Smooth muscle cell of the brain vasculature (primary cell): ENCODE data around the gene PRCP.

Source experiments
- DNase-seq: peaks from one replicate; pipeline ENCODE4 v3.0.0-alpha.2; 2012; ENCODE audit warnings: low read depth, low spot score

Gene PRCP

DNA sequence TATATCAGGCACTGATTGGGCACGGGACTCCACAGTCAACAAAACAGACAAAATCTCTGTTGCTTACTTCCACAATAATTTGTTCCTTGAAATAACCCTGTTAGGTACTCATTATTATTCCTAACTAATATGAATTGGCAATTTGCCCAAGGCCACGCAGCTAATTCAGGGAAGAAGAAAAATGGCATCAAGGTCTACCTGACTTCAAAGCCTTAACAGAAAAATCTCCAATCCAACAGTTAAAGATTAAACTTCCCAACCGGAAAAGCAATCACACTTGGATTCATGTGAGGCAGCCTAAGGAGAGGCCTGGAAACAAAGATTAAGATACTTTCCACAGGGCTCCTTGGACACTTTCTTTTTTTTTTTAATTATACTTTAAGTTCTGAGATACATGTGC, 68.9 kb downstream of the PRCP start:
- DNase-seq: no peak

- DNase-seq: no peak
These were observed 69.5 kb downstream of the PRCP start for GRCh38 chr11:82830746-82831145.

DNA sequence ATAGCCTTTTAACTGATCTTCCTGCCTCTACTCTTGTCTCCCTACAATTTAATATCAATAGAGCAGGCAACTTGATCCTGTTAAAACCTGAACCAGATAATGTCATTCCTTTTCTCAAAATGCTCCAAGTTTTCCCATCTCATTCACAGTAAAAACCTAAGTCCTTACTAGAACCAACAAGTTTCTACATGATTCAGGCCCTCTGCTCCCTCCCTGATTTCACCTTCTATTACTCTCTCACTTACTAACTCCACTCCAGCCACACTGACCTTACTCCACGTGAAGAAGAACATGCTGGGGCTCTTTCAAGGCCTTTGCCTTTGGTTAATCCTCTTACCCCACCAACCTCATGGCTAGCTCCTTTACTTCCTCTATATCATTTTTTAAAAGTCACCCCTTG, 71.1 kb downstream of the PRCP start:
- no peak for DNase-seq

GRCh38 chr11:82828472-82828871, 71.8 kb downstream of the PRCP start:
- no peak for DNase-seq

DNA sequence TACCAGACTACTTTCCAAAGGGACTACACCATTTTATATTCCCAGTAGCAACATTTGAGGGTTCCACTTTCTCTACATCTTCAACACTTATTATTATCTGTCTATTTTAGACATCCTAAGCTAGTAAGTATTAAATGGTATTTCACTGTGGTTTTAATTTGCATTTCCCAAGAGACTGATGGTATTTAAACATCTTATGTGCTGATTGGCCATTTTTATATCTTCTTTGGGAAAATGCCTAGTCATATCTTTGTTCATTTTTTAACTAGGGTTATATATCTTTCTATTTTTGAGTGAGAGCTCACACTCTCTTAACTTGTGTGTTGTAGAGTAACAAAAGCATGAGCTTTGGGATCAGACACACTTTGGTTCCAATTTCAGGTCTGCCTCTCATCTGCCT, 73.7 kb downstream of the PRCP start:
- DNase-seq: no peak

DNA sequence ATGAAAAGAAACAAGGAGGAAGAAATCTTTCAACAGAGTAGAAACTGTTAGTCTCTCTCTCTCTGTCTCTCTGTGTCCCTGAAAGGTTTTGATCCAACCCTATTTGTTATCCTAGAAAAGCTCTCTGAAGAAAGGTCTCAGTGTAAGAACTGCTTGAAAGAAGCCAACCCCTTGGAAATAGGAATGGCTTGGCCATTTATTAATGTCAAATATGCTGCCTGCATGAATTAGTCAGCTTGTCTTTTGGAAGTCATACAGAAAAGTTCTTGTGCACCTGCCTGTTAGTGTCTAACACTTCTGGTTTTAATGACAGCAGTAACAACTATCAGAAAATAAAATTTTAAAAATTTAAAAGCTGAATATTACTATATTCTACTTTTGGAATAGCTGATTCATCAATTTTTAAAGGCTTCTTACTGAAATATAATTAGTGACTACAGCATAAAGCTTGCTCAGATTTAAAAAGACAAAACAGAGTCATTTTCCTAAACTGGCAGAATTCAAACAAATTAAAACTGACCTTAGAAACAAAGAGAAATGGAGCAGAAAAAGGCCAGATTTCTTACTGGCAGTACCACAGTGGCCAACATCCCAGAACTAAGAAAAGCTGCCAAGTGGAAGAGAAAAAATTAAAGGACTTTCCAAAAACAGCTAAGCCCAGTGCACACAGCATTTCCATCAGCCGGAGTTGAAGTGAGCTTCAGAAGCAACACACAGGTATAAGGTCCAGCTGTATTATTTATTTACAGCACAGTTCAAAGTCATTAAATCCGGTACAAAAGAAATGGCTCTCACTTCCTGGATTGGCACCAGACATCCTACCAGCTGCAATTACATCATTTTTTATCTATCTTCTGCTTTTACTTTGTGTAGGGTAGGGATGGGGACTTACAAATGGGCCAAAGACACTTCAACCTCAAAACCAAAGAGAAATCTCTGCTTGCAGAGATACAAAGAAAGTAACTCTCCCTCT, 76.3 kb downstream of the PRCP start:
- DNase-seq: no peak

DNA sequence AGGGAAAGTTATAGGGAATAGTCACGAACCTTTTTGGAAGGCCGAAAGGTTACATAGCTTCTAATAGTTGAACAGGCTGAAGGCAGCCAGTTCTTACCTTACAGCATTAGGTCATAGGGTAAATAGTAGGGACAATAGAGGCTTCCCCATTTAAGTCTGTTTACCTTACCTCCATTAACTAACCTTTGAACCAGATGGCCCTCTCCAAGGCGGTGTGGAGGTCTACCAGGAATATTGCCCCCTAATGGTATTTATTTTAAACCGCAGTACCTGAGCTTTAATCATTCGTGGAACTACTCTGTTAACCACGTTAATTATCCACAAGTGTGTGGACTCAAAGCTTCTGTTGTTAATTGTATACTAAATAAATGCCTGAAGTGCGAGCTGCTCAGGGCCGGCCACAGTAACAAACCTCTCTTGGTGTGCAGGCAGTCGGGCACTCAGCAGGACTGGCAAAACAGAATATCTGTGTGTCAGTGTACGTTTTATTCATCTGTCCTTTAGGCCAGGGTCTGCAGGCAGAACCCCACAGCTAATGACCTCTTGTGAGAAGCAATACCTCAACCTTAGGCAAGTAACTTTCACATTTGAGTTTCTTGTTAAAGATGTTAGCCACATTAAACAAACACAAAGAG, 81.7 kb downstream of the PRCP start:
- DNase-seq: no peak

- no peak for DNase-seq
These were observed 84.8 kb downstream of the PRCP start for GRCh38 chr11:82815406-82815805.

GRCh38 chr11:82814379-82814778, 85.9 kb downstream of the PRCP start:
- no peak for DNase-seq

DNA sequence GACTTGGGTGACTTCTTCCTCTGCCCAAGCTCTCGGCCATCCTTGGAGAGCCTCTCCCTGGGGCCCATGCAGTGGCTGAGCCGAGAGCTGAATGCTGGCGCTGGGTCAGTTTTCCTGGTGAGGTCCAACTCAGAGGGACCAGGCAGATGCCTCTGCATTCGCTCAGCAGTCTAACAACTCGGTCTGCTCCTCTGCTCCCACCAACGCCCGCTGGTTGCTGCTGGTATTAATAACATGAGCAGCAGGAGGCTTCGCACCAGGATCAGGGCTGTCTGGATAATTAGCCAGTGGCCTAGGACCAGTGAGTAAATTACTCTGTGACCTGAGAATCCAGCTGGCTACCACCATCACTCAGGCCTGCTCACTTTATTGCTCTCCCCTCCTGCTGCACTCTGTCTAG, 88.9 kb downstream of the PRCP start:
- DNase-seq: no peak

- DNase-seq: no peak
These were observed 89.5 kb downstream of the PRCP start for GRCh38 chr11:82810738-82811137.

GRCh38 chr11:82810326-82810725, 89.9 kb downstream of the PRCP start:
- DNase-seq: no peak

DNA sequence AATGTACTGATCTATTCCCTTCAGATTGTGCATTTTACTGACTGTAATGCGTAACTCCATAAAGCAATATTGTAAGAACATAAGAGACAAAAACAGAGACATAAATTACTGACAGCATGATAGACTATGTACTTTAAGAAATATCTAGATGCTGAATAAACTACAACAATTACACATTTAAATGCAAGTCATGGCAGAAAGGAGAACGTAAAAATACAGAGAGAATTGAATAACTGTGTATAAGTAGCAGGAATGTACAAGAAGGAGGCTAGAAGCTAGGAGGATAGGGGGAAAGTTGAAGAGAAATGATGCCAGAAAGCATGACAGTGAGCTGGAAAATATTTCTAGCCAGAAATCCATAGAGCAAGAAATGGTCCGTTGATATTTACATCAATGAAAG, 92.6 kb downstream of the PRCP start:
- no peak for DNase-seq

DNA sequence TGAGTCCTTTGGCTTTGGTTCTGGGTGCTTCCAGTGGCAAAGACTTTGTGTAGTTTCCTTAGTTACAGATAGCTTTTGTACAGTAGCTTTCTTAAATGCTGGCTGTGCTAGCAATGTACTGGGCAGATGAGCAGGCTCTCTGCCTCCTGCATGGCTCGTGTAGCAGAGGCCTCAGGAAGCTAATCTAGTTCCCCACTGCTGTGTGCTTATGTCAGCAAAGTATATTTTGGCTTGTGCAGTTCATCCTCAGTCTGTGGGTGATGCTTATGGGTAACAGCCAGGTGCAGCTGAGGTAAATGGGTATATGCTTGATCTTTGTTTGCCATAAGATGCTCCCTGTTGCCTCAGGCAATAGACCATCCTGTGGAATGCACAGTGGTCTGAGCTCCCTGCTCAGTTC, 97.5 kb downstream of the PRCP start:
- DNase-seq: no peak

- no peak for DNase-seq
These were observed 103.0 kb downstream of the PRCP start for GRCh38 chr11:82796998-82797961.

DNA sequence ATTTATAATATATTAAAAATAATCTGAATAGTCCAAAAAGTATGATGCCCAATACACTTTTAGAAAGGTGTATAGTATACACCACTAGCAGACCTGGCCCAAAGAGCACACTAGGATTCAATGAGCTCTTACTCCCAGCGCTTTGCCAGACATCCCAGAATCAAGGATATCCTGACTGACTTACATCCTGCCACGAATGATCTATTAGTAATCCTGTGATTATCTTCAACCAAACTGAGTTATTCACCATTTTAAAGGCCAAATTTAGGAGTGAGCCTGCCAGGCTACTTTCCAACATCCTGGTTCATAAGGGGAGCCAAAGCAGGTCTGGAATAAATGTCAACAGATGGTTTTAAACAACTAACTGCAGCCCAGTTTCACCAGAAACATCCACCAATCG, 105.7 kb downstream of the PRCP start:
- no peak for DNase-seq

DNA sequence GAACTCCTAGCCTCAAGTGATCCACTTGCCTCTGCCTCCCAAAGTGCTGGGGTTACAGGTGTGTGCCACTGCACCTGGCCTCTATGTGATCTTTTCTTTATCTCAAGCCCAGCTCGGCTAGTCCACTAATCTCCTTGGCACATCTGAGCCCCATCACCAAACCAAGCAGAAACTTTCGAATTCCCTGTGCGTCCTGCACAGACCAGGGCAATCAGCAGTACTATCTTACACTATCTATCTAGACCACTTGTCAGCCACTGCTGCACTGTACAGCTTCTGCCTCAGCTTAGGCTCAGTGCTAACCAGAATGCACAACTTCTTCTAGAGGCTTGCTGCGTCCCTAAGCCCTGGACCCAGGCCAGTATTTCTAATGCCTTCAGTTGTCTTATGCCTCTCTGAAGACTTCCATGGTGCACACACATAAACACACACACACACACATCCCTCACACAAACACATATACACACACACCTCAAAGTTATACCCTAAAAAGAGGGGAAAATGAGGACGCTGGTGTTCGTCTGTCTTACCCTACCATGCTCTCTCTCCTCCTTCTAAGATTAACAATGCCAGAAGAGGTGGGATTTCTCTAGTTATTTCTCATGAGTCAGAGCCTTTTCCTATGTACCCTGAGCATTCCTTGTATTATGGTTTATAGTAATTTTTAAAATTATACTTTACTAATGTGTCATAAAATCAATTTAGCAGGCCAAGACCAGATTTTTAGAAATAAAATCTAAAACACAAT, 107.2 kb downstream of the PRCP start:
- DNase-seq: no peak

DNA sequence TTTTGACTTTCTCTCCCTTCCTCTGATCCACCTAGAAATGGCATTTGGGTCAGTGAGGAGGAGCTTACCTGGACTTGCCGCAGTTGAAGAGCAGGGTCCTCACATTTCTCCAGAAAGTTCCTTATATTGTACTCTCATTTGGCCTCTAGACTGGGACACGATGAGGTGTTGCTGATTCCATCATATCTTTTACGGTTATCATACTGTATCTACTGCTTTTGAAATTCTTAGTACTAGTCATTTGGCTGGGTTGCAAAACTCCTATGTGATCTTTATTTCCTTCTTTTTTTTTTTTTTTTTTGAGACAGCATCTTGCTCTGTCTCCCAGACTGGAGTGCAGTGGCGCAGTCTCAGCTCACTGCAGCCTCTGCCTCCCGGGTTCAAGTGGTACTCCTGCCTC, 107.9 kb downstream of the PRCP start:
- DNase-seq: no peak

DNA sequence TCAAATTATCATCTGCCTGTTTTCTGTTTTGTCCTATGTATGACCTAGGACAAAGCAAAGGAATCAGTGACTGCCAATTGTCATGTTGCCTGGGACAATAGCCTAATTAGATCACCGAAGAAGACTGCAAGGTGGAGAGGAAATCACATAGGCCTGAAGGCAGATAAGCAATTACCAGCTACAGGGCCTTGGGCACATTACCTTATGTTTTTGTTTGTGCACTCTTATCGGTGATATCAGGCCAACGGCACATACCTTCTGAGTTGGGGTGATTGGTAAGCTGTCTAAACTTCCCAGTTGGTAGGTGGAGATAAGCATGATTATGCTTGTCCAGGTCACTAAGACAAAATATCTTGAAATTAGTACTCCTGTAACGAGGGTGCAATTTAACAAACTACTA, 108.5 kb downstream of the PRCP start:
- no peak for DNase-seq

- no peak for DNase-seq
These were observed 109.3 kb downstream of the PRCP start for GRCh38 chr11:82790723-82791484.

GRCh38 chr11:82787981-82788380, 112.2 kb downstream of the PRCP start:
- no peak for DNase-seq
